ENCODE measurements around the gene TOX2.

TOX2 gene

DNA sequence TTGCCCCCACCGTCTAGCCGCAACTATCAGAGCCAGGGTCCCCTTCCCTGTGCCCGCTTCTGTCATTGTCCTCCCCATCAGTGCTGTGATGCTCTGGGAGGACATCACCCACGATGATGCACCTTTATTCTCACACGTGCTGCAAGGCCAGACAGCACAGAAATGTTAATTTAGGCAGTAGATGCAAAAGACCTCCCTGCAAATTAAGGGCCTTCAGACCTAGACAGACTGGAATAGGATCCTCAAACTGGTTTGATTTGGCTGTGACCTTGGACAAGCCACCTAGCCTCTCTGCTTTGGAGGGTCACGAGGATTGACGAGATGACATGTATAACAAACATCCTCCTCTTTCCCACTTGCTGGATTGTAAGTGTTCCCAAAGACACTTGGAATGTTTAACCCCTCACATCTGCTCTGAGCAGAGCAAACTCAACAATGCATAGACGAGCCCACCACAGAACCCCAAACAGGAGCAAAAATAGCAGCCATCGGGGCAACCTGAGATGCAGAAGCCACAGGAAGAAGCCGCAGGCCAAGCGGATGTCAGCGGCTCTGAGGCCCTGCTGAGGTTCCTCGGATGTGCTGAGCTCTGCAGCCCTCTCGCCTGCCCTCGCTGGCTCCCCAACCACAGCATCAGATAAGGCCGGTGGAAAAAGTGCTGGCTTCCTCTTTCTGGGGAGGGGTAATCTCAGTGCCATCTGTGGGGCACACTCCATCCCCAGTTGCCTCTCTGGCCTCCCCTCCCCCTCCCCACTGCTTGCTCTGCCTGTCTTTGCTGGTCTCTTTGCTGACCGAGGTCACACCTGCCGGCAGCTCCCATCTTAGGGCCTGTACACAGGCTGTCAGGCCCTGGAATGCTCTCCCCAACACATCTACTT, 35.3 kb downstream of the TOX2 start:
- no peak overlapping the region for H3K27ac ChIP-seq
- TF ChIP-seq ZFX (IDR thresholded peaks at IDR 0.05; ENCODE audit: borderline replicate concordance): no peak
- no peak for TF ChIP-seq CTCF (IDR thresholded peaks at IDR 0.05)

GRCh38 chr20:43953919-43954592, 39.4 kb downstream of the TOX2 start:
- H3K27ac ChIP-seq: no peak overlapping the region
- no peak for TF ChIP-seq ZFX (IDR thresholded peaks at IDR 0.05; ENCODE audit: borderline replicate concordance)

DNA sequence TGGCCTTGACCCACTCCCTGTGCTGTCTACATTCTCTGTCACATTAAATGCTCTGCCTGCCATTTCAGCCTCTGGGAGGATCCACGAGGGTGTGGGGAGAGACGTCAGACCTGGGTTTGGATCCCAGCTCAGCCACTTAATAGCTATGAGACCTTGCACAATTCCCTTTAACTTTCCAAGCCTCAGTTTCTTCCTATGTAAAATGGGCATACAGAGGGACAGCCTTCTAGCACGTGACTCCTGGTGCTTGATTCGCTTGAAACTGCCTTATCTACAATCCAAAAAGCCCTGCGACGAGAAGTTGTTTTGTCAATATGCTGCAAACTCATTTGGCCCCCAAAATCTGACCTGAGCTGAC, 40.0 kb downstream of the TOX2 start:
- TF ChIP-seq CTCF (IDR thresholded peaks at IDR 0.05): no peak
- no peak for TF ChIP-seq ZFX (IDR thresholded peaks at IDR 0.05; ENCODE audit: borderline replicate concordance)
- no peak overlapping the region for H3K27ac ChIP-seq

DNA sequence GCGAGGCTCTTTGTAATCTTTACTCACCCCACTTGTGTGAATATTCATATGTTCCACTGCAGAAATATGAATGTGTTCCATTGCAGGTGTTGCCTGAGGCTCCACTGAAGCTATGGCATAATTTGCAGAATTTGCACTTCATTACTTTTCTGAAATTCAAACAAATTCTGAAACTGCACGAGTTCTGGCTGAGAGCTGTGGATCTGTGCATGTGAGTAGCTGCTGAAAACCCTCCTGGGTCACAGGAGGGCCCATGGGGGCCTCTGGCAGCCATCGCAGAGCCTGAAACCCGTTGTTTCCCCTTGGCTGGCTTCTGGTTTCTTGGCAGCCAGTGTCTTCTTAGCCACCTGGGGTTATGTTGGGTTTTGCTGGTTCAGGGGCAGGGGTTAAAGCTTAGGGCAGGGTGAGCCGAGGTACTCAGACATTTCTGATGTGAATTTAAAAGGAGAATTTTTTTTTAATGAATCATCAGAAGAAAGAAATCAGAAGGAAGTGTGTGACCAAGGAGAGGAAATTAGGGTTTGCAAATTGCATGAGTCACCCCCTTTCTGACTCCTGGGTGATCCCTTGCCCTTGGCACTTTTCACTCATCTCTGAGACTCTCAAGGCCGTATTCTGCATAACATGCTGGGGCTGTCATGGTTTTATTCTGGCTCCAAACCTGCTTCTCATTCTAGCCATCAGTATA, 40.6 kb downstream of the TOX2 start:
- TF ChIP-seq ZFX (IDR thresholded peaks at IDR 0.05; ENCODE audit: borderline replicate concordance): no peak
- H3K27ac ChIP-seq: no peak overlapping the region

- H3K27ac ChIP-seq: no peak overlapping the region
- TF ChIP-seq ZFX (IDR thresholded peaks at IDR 0.05; ENCODE audit: borderline replicate concordance): no peak
- no peak for TF ChIP-seq CTCF (IDR thresholded peaks at IDR 0.05)
Measured at GRCh38 chr20:43955750-43956191, 41.1 kb downstream of the TOX2 start.

- TF ChIP-seq CTCF (IDR thresholded peaks at IDR 0.05) (no peak), ZFX (IDR thresholded peaks at IDR 0.05; ENCODE audit: borderline replicate concordance) (no peak)
- no peak overlapping the region for H3K27ac ChIP-seq
Measured at GRCh38 chr20:43957392-43957791, 42.7 kb downstream of the TOX2 start.

DNA sequence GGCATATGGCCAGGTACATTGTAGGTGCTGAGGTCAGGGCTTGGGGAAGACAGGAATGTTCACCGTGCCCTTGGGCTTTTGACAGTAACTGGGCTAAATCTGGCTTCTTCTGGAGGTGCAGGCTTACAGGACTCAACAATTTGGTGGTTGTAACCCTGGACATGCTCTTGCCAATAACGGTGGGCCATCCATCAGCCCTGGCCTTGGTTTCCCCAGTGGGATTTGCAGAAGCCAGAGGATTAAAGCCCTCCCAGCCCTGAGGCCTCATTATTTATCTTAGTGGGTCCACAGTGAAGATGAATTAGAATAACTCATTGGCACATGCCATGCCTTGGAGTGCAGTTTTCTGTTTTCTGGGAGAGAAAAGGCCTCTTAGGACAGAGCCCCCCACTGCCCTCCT, 44.0 kb downstream of the TOX2 start:
- H3K27ac ChIP-seq: no peak overlapping the region
- TF ChIP-seq CTCF (IDR thresholded peaks at IDR 0.05): no peak
- no peak for TF ChIP-seq ZFX (IDR thresholded peaks at IDR 0.05; ENCODE audit: borderline replicate concordance)

Data from 22Rv1 (cell line).